GM12891 (cell line): ENCODE measurements around the gene ATP6V1G2.

Experiments used
- PAX5 ChIP-seq: IDR thresholded peaks from 2 replicates; pipeline ENCODE4 v1.6.1; 2011; ENCODE audit warnings: low read length, moderate library complexity, mild to moderate bottlenecking; ENCODE audit not compliant: insufficient read depth, severe bottlenecking
- POLR2A ChIP-seq: IDR thresholded peaks from 2 replicates; pipeline ENCODE4 v1.6.1; 2011; ENCODE audit warnings: low read depth, low read length, control low read depth
- POLR2AphosphoS5 ChIP-seq: IDR thresholded peaks from 2 replicates; pipeline ENCODE4 v1.6.1; 2011; ENCODE audit warnings: low read depth, low read length, control low read depth
- TAF1 ChIP-seq: IDR thresholded peaks from 2 replicates; pipeline ENCODE4 v1.6.1; 2011; ENCODE audit warnings: low read depth, low read length, control low read depth

- TF ChIP-seq TAF1 (no peak), POLR2A (no peak; the same call in 1 of the 2 replicates), POLR2AphosphoS5 (no peak), PAX5 (no peak)
These were observed 18.1 kb downstream of the ATP6V1G2 start for GRCh38 chr6:31528307-31528777.
